BLaER1 (cell line): ENCODE results near the gene CIAO2A.

Experiments
- H3K27ac ChIP-seq: shearing (Covaris generic); formaldehyde crosslinking; 2 replicates; pipeline ENCODE4 v1.8.1; 2022
- H3K27me3 ChIP-seq: shearing (Covaris generic); formaldehyde crosslinking; 2 replicates; pipeline ENCODE4 v1.8.1; 2022
- H3K36me3 ChIP-seq: shearing (Covaris generic); formaldehyde crosslinking; 2 replicates; pipeline ENCODE4 v1.8.1; 2022
- H3K4me1 ChIP-seq: shearing (Covaris generic); formaldehyde crosslinking; 2 replicates; pipeline ENCODE4 v1.8.1; 2022
- H3K4me2 ChIP-seq: shearing (Covaris generic); formaldehyde crosslinking; 2 replicates; pipeline ENCODE4 v1.8.1; 2022
- H3K4me3 ChIP-seq: shearing (Covaris generic); formaldehyde crosslinking; 2 replicates; pipeline ENCODE4 v1.8.1; 2022
- H3K9ac ChIP-seq: shearing (Covaris generic); formaldehyde crosslinking; 2 replicates; pipeline ENCODE4 v1.8.1; 2022
- H3K9me3 ChIP-seq: shearing (Covaris generic); formaldehyde crosslinking; 2 replicates; pipeline ENCODE4 v1.8.1; 2022
- H4K20me1 ChIP-seq: shearing (Covaris generic); formaldehyde crosslinking; 2 replicates; pipeline ENCODE4 v1.8.1; 2022
- Cebpa-rat ChIP-seq: shearing (Covaris generic); IDR thresholded peaks from 2 replicates; pipeline ENCODE4 v1.8.1; 2022

Gene CIAO2A

DNA sequence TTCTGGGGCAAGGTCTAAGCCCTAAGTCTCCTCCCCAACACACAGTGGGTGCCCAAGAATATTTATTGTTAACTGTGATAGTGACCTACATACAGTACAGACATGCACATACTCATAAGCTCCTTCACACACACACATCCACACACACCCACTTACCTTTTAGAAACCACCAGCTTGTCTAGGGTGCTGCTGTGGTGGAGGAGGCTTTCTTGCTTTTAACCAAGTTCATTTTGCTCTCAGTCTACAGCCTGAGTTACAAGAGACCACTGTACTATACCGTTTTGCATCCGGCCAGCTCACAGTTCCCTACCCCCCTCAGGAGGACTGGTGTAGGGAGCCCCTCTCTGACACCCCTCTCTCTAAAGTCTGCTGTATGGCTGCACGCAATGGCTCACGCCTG is 64.0 kb downstream of the CIAO2A start:
- Histone ChIP-seq H3K4me3 (no peak overlapping the region), H3K4me2 (no peak overlapping the region), H3K9ac (no peak overlapping the region), H3K27ac (no peak overlapping the region; the same call in 1 of the 2 replicates), H3K36me3 (no peaks in the 10 kb centered on the region), H3K4me1 (peaks cover 12% of the 10 kb centered on the region), H4K20me1 (no peaks in the 10 kb centered on the region), H3K27me3 (no peaks in the 10 kb centered on the region), H3K9me3 (no peaks in the 10 kb centered on the region)
- TF ChIP-seq Cebpa-rat = no peak

DNA sequence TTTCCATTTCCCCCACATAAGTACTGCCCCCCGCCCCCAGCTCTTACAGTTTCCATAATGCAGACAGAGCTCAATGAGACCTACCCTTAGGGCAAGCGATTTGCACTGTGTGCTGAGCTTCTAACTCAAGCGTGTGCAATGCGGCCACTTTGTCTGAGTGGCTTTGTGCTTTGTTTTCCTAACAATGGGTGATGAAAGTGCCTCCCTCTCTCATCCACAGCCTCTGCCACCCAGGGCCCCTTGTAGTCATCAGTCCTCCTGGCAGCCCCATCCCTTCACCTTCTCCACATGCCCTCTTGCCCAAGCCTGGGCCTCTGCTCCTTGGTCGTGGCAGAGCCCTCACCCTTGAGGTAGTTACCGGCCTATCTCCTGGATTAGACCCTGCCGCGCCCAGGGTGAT is 64.5 kb downstream of the CIAO2A start:
- no peaks in the 10 kb centered on the region for H3K36me3 ChIP-seq
- H3K9ac ChIP-seq = no peak overlapping the region
- H3K4me2 ChIP-seq = no peak overlapping the region
- no peak overlapping the region for H3K4me3 ChIP-seq
- H3K4me1 ChIP-seq = peaks cover 17% of the 10 kb centered on the region
- no peak overlapping the region; the same call in 1 of the 2 replicates for H3K27ac ChIP-seq
- TF ChIP-seq Cebpa-rat = no peak
- H3K27me3 ChIP-seq = no peaks in the 10 kb centered on the region
- H4K20me1 ChIP-seq = no peaks in the 10 kb centered on the region
- H3K9me3 ChIP-seq = no peaks in the 10 kb centered on the region

GRCh38 chr15:64026591-64026990 is 67.0 kb downstream of the CIAO2A start:
- no peaks in the 10 kb centered on the region for H4K20me1 ChIP-seq
- no peaks in the 10 kb centered on the region for H3K9me3 ChIP-seq
- no peaks in the 10 kb centered on the region for H3K36me3 ChIP-seq
- H3K27ac ChIP-seq = no peak overlapping the region
- no peak overlapping the region for H3K4me2 ChIP-seq
- peaks cover 9% of the 10 kb centered on the region; the same call in 1 of the 2 replicates for H3K4me1 ChIP-seq
- no peak for TF ChIP-seq Cebpa-rat
- H3K9ac ChIP-seq = no peak overlapping the region
- H3K4me3 ChIP-seq = no peak overlapping the region
- no peaks in the 10 kb centered on the region for H3K27me3 ChIP-seq

GRCh38 chr15:64024172-64025050 is 69.2 kb downstream of the CIAO2A start:
- H3K27ac ChIP-seq = no peak overlapping the region

DNA sequence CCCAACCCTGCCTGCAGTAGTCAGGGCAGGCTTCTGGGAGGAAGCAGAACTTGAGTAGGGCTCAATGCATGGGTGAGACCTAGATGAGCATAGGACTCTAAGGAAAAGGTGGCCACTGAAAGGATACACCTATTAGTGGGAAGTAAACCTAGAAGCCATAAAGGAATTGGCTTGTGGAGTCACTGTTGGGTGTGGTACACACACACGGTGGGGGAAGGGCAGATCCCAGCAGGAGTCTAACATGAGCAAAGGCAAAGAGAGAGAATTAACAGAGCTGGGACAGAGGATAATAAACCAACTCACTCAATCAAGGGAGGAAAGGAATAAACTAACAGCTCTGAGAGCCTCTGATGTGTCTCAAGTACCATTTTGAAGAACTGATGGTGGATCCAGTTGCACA is 70.4 kb downstream of the CIAO2A start:
- Histone ChIP-seq H3K4me3 (no peak overlapping the region), H3K4me2 (no peak overlapping the region), H3K9ac (no peak overlapping the region), H3K27me3 (no peaks in the 10 kb centered on the region), H4K20me1 (no peaks in the 10 kb centered on the region), H3K9me3 (peaks cover 13% of the 10 kb centered on the region), H3K4me1 (peaks cover 9% of the 10 kb centered on the region; the same call in 1 of the 2 replicates), H3K36me3 (no peaks in the 10 kb centered on the region), H3K27ac (no peak overlapping the region)
- no peak for TF ChIP-seq Cebpa-rat

More at GRCh38 chr15:64024172-64025050, 69.2 kb downstream of the CIAO2A start:
- peaks cover 9% of the 10 kb centered on the region; the same call in 1 of the 2 replicates for H3K4me1 ChIP-seq
- H3K9me3 ChIP-seq = peaks cover 13% of the 10 kb centered on the region
- no peak overlapping the region for H3K4me3 ChIP-seq
- H3K4me2 ChIP-seq = peak overlapping the region; percentile 23
- H4K20me1 ChIP-seq = no peaks in the 10 kb centered on the region
- H3K36me3 ChIP-seq = no peaks in the 10 kb centered on the region
- H3K9ac ChIP-seq = no peak overlapping the region
- no peaks in the 10 kb centered on the region for H3K27me3 ChIP-seq
- TF ChIP-seq Cebpa-rat = no peak

DNA sequence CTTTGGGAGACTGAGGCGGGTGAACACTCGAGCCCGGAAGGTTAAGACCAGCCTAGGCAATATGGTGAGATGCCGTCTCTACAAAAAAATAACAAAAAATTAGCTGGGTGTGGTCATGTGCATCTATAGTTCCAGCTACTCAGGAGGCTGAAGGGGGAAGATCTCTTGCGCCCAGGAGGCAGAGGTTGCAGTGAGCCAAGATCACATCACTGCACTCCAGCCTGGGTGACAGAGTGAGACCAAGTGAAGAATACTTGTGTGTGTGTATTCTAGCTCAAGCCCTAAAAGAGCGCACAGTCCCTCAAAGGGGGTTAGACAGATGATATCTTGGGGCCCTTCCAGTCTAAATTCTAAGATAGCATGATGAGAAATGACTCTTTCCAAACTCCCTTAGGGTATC is 71.1 kb downstream of the CIAO2A start:
- peaks cover 13% of the 10 kb centered on the region for H3K9me3 ChIP-seq
- H3K27ac ChIP-seq = no peak overlapping the region
- no peak overlapping the region for H3K9ac ChIP-seq
- no peaks in the 10 kb centered on the region for H3K36me3 ChIP-seq
- H3K4me2 ChIP-seq = no peak overlapping the region
- H3K4me1 ChIP-seq = peaks cover 9% of the 10 kb centered on the region; the same call in 1 of the 2 replicates
- no peaks in the 10 kb centered on the region for H4K20me1 ChIP-seq
- no peaks in the 10 kb centered on the region for H3K27me3 ChIP-seq
- no peak for TF ChIP-seq Cebpa-rat
- H3K4me3 ChIP-seq = no peak overlapping the region
